HL-60 (cell line): ENCODE measurements around the gene DOC2A.

ENCODE experiments used
- DNase-seq, 2 experiments: peaks; one replicate each; pipeline ENCODE4 v3.0.0-alpha.2; 2010 to 2020; ENCODE audit warnings: low read depth in 1 of 2, low spot score in 1 of 2
- H3K27ac ChIP-seq: fragments of 250-450 bp; sonication (Bioruptor Pico); replicated peaks from 2 replicates; pipeline ENCODE4 v1.5.1; 2020; ENCODE audit warnings: mild to moderate bottlenecking, moderate library complexity
- H3K27me3 ChIP-seq: fragments of 250-450 bp; sonication (Bioruptor Pico); 2 replicates; pipeline ENCODE4 v1.5.1; 2021; ENCODE audit warnings: mild to moderate bottlenecking, moderate library complexity; ENCODE audit not compliant: insufficient read depth, poor library complexity, severe bottlenecking
- H3K4me3 ChIP-seq: replicated peaks from 2 replicates; pipeline ENCODE4 v1.5.1; 2011; ENCODE audit warnings: mild to moderate bottlenecking, control low read depth, low read length; ENCODE audit not compliant: insufficient read depth
- GABPA ChIP-seq: IDR thresholded peaks from 2 replicates; pipeline ENCODE4 v1.6.1; 2012; ENCODE audit warnings: low read depth
- POLR2AphosphoS5 ChIP-seq: IDR thresholded peaks from 2 replicates; pipeline ENCODE4 v1.6.1; 2012; ENCODE audit warnings: low read depth
- SPI1 ChIP-seq: IDR thresholded peaks from 2 replicates; pipeline ENCODE4 v1.6.1; 2012; ENCODE audit warnings: low read depth, mild to moderate bottlenecking, borderline replicate concordance
- TF ChIP-seq, protein P1 (sequence below): IDR thresholded peaks from 2 replicates; pipeline ENCODE4 v1.6.1; 2012; ENCODE audit warnings: low read depth; ENCODE audit not compliant: insufficient replicate concordance
- TF ChIP-seq, protein P2 (sequence below): IDR thresholded peaks from one replicate; pipeline ENCODE4 v1.5.1; 2011; ENCODE audit warnings: low read length, control low read depth, inconsistent platforms; ENCODE audit not compliant: insufficient read depth

Gene DOC2A

DNA sequence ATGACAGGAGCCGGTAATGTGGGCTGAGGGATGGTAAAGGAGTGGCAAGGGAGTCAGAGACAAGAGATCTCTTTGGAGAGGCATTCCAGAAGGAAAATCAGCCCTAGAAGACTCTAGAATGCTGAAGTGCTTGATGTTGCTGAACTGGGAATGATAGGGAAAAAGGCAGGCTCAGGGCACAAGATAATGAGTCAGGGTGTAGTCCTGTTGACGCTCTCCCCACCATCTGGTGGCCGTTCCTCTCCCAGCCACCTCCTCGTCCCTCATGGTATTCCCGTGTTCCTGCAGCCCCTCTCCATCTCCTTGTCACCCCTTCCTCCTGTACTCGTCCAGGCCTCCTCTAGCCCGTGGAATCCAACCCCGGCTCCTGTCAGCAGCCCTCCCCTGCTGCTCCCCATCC is 43.6 kb upstream of the DOC2A start:
- no peak for DNase-seq
- TF ChIP-seq POLR2AphosphoS5, result no peak
- TF ChIP-seq GABPA, result no peak
- TF ChIP-seq, protein P1, sequence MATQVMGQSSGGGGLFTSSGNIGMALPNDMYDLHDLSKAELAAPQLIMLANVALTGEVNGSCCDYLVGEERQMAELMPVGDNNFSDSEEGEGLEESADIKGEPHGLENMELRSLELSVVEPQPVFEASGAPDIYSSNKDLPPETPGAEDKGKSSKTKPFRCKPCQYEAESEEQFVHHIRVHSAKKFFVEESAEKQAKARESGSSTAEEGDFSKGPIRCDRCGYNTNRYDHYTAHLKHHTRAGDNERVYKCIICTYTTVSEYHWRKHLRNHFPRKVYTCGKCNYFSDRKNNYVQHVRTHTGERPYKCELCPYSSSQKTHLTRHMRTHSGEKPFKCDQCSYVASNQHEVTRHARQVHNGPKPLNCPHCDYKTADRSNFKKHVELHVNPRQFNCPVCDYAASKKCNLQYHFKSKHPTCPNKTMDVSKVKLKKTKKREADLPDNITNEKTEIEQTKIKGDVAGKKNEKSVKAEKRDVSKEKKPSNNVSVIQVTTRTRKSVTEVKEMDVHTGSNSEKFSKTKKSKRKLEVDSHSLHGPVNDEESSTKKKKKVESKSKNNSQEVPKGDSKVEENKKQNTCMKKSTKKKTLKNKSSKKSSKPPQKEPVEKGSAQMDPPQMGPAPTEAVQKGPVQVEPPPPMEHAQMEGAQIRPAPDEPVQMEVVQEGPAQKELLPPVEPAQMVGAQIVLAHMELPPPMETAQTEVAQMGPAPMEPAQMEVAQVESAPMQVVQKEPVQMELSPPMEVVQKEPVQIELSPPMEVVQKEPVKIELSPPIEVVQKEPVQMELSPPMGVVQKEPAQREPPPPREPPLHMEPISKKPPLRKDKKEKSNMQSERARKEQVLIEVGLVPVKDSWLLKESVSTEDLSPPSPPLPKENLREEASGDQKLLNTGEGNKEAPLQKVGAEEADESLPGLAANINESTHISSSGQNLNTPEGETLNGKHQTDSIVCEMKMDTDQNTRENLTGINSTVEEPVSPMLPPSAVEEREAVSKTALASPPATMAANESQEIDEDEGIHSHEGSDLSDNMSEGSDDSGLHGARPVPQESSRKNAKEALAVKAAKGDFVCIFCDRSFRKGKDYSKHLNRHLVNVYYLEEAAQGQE, result no peak
- no peak for TF ChIP-seq SPI1
- TF ChIP-seq, protein P2, sequence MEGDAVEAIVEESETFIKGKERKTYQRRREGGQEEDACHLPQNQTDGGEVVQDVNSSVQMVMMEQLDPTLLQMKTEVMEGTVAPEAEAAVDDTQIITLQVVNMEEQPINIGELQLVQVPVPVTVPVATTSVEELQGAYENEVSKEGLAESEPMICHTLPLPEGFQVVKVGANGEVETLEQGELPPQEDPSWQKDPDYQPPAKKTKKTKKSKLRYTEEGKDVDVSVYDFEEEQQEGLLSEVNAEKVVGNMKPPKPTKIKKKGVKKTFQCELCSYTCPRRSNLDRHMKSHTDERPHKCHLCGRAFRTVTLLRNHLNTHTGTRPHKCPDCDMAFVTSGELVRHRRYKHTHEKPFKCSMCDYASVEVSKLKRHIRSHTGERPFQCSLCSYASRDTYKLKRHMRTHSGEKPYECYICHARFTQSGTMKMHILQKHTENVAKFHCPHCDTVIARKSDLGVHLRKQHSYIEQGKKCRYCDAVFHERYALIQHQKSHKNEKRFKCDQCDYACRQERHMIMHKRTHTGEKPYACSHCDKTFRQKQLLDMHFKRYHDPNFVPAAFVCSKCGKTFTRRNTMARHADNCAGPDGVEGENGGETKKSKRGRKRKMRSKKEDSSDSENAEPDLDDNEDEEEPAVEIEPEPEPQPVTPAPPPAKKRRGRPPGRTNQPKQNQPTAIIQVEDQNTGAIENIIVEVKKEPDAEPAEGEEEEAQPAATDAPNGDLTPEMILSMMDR, result no peak
- Histone ChIP-seq H3K4me3 (no peak overlapping the region), H3K27me3 (no peaks in the 10 kb centered on the region), H3K27ac (no peak overlapping the region)

DNA sequence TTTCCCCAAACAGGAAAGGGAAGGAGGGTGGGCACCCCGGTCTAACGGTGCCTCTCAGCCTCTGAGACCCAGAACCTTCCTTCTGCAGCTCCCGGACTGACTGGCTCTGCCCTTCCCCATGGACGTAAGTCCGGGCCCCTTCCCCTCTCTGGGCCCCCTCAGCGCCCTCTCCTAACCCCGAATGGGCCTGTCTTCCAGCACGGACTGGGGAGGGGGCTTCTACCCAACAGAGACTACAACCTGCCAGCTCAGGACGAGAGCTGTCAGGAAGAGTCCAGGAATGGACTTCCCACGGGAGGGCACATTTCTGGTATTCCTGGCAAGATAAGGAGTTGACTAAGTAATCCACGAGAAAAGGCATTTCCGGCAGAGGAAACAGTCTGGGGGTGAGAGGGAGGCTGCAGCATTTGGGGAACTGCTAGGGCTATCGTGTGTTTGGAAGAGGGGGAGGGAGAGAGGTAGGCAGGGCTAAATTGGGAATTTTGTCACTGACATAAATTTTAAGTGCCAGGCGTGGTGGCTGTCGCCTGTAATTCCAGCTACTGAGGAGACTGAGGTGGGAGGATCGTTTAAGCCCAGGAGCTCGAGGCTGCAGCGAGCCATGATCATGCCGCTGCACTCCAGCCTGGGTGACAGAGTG is 42.7 kb upstream of the DOC2A start:
- Histone ChIP-seq H3K4me3 (peak overlapping the region; percentile 82), H3K27me3 (no peaks in the 10 kb centered on the region), H3K27ac (peak overlapping the region; percentile 88)
- DNase-seq, result no peak
- TF ChIP-seq GABPA, result no peak
- TF ChIP-seq SPI1, result peak; percentile 49; the same call in 1 of the 2 replicates

DNA sequence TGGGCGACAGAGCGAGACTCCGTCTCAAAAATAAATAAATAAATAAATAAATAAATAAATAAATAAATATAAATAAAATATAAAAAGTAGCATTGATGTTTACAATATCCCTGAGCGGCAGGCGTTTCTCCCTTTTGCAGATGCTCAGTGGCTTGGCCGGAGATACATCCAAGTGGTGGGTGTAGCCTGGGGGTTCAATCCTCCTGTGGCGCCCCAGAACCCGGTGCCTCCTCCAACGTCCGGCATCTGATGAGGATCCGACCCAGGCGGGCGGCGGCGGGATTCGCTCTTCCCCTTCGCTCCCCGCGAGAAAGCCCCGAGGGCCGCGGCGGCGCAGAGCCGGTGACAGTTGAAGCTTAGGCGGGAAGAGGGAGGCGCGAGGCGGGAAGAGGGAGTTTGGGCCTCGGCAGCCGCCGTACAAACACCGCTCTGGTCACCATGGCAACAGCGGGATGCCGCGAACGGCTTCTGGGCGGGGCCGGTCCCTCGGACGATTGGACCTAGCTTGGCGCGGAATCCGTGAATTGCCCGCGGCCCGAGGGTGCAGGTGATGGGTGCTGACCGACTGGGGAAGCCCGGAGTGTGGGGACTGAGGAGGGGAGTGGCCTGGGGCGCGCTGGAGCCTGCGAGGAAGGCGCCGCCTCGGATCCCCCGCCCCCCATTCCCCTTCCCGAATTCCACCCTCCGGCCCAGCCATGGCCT is 42.0 kb upstream of the DOC2A start:
- peak overlapping the region; percentile 82 for H3K4me3 ChIP-seq
- peak; percentile 93 to 95 for DNase-seq
- no peaks in the 10 kb centered on the region for H3K27me3 ChIP-seq
- TF ChIP-seq POLR2AphosphoS5 (peak; percentile 87), SPI1 (peak; percentile 30; the same call in 1 of the 2 replicates), GABPA (no peak)
- TF ChIP-seq, protein P1, result no peak
- TF ChIP-seq, protein P2, result no peak
- peak overlapping the region; percentile 88 for H3K27ac ChIP-seq

DNA sequence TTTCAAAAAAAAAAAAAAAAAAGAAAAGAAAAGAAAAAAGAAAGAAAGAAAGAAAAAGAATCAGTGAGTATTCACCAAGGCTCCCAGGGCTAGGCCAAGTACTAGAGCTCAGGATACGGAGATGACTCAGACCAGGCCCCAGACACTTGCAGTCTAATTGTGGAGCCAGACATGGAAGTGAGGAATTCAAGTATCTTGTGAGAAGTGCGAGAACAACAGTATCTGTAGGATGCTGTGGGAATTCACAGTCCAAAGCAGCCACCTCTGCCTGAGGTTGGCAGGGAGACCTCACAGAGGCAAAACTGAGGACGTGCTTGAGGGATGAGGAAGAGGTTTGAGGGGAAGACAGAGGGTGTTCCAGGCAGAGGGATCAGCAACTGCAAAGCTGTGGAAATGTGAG is 40.7 kb upstream of the DOC2A start:
- no peak overlapping the region for H3K27ac ChIP-seq
- no peaks in the 10 kb centered on the region for H3K27me3 ChIP-seq
- TF ChIP-seq GABPA, result no peak
- no peak for TF ChIP-seq SPI1
- TF ChIP-seq, protein P2, result no peak
- TF ChIP-seq POLR2AphosphoS5, result no peak
- TF ChIP-seq, protein P1, result no peak
- no peak overlapping the region for H3K4me3 ChIP-seq
- no peak for DNase-seq
